GM19099 (cell line): ENCODE results near the gene TRIM27.

Source experiments
- POLR2A ChIP-seq: IDR thresholded peaks from 3 replicates; pipeline ENCODE4 v1.6.1; 2011; ENCODE audit warnings: low read depth; ENCODE audit not compliant: insufficient read length; ENCODE audit errors: extremely low read depth

Gene TRIM27

DNA sequence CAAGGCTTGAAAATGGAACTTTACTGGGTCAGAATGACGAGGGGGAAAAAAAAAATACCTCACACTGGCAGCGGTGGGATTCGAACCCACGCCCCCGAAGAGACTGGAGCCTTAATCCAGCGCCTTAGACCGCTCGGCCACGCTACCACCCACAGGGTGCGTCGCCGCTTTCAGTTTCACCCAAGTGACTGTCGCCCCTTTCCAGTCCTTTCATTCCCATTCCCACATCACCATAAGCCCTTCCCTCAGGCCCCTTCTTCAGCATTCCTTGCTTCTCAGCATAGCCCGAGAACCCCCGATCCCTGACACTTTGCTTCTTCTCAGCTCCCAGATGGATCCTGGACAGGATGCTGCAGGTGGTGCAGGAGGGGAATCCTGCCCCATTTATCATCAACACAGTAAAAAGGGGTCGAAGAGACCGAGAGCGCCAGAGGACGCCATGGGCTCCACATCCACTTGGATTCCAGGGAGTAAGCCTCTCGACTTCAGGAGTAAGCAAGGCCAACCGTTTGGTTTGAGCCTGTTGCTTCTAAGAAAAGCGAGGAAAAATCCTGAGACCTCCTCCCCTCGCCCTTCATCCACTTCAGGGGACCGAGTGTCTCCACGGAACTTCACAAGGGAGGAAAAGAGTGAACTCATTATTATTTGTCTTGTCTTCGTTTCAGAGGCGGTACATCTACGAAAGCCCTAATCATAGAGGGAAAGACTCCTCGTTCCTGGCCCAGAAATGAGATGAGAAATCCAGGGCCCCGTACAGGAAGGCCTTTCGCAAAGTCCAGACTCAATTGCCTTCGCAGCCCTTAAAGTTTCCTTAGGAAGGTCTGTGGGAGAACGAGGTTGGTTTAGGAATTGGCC lies 20.0 kb upstream of the TRIM27 start:
- TF ChIP-seq POLR2A, result no peak

DNA sequence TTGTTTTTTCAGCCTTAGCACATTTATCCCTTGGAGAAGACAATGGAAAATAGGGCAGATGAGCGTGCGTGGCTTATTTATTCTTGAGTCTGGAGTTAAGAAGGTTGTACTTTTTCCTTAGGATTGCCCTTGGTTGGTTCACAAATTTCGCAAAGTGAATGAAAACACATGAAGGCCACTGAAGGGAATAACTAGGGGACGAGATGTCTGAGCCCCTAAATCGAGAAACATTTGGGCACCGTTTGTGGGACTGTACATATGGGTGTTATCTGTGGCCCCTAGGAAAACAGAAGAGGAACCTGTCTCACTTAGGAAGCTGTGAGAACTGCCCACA lies 19.4 kb upstream of the TRIM27 start:
- TF ChIP-seq POLR2A, result no peak

DNA sequence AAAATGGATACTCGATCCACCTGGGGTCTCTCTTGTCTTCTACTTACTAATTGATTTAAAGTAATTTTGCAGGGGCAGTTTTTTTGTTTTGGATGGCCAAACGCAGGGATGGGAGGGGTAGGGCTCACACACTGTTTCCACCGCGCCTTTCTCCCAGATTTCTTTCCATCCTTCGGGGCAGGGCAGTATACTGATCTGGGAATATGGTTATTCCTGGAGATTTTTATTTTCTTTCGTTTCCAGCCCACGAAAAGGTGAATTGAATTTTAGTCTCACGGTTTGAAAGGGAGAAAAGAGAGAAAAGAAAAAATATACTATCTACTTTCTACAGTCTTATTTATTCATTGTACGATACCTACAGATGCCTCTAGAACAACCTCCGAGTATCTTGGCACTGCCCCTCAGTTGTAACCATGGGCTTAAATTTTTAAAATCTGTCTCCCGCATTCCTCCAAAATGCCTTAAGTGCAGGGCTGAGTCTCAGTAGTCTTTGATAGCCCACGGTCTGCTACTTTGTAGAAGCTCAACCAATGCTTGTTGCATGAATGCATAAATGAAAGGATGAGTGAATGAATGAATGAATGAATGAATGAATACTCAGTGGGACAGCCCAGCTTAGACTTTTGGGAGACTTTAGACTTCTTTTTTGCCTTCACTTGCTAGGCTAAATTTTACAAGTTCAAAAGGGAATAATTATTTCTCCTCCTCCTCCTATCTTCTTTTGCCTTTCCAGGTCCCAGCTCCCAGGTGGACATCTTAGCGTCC lies 18.1 kb upstream of the TRIM27 start:
- no peak for TF ChIP-seq POLR2A

DNA sequence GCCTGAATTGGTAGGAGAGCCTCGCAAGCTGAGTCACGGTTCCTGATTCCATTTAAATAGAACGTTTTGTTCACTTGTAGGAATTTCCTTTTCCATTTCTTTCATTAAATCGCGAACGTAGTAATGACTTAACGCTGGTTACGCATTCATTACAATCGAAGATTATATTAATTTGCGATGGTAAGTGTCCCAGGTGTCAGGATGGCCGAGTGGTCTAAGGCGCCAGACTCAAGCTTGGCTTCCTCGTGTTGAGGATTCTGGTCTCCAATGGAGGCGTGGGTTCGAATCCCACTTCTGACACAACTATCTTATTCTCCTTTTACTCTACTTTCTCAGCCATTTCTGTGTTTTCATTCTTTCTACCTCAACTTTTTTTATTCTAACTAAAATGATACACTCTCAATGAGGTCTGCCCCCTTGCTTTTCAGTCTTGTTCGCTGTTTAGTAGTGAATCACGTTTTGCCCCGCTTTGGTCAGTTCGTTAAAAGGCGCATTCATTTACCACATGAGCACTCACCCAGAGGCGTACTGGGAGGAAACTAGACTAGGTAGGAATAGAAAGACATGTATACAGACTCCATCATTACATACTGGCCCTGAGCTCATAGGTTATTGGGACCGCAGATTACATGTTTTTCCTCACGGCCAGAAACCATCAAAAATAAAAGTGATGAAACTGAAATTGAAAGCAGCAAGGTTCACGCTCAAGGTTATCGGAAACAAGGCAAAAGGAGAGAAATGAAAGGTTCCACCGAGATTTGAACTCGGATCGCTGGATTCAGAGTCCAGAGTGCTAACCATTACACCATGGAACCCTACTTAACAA lies 17.3 kb upstream of the TRIM27 start:
- no peak for TF ChIP-seq POLR2A

DNA sequence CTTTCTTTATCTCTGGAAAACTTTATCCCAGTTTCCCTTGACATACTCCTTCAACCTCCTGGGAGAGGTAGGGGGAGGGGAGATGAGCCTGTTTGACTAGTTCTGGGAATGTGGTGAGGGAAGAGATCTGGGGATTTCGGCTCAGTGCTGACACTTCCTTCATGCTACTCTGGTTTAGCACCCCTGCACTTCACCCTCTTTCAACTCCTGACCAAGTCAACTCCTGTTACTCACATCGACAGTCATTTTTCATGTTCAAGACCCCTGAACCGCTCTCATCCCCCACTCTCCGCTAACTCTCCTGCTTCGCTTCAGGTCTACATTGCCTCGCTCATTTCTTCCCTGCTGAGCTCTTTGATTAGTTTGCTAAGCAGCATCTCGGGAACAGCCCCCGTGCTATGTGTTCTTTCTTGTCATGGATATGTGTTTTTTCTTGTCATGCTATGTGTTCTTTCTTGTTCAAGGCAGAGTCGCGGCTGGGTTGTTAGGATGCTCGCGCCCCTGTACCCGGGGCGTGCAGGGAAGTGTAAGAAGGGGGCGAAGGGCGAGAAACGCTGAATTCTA lies 16.6 kb upstream of the TRIM27 start:
- no peak for TF ChIP-seq POLR2A

DNA sequence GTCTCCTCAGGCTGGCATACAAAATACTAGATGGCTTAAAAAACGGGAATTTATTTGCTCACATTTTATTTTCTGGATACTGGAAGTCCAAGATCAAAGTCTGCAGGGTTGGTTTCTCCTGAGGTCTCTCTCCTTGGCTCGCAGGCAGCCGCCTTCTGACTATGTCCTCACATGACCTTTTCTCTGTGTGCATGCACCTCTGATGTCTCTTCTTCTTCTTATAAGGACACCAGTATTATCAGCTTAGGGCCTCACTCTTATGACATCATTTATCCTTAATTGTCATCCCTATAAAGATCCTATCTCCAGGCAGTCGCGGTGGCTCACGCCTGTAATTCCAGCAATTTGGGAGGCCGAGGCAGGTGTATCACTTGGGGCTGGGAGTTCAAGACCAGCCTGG lies 9.3 kb upstream of the TRIM27 start:
- no peak for TF ChIP-seq POLR2A

DNA sequence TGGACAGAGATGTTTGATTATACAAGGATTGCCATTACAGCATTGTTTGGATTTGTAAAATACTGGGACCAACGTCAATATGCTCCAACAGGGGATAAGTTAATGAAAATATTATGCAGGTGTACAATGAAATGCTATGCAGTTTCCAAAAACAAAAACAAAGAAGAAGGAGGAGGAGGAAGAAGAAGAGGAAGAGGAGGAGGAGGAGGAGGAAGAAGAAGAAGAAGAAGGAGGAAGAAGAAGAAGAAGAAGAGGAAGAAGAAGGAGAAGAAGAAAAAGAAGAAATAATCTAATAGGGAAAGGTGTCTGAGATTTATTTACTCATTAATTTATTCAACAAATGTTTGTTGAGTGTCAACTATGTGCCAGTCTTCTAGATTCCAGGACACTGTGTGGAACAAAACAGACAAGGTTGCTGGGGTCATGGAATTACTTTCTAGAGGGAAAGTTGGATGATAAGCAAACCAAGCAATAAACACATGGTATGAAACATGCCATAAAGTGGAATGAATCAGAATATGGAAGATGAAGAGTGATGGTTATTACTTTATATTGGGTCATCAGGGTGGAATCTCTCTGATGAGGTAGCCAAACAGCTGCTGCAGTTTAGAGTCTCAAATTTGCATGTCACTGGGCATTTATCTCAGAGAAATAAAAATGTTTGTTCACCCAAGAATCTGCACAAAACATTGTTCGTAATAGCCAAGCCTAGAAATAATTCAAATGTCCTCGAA lies 6.3 kb upstream of the TRIM27 start:
- no peak for TF ChIP-seq POLR2A

DNA sequence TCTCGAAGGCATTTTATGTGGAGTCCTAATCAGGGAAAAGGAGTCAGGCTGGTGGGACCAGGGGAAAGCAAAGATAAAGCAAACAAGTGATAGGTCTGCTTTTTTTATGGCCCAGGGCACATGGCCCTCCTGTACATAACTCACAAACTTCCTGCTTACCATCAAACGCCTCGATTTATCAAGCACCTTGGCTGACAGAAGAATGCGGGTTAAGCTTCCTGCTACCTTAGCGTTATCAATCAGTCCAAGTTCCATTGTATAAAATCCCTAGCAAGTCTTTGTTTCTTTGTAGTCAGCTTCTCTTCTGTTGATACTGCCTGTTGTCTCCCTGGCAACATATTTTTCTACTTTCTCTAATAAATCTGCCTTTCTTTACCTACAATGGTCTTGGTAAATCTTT lies 4.1 kb upstream of the TRIM27 start:
- TF ChIP-seq POLR2A, result no peak

DNA sequence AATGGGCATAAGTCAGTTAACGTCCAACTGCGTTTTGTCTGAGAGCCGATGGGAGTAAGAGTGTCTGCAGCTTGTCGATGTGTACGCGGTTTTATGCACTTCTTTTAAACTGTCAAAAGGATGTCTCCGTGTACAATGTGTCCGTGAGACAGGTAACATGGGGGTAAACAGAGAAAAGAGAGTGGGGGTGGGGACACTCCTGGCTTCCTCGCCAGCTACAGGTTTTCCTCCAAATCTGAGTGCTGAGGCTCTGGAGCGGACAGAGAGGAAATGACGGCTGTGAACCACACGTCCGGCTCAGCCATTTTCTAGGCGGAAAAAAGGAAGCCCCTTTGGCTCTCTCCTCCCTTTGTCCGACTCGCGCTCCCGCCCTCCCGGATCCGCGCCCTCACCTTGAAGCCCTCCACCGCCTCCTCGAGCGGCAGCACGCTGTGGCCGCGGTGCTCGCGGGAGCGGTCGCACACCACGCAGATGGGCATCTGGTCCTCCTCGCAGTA lies 916 bp downstream of the TRIM27 start:
- peak; percentile 39 for TF ChIP-seq POLR2A

DNA sequence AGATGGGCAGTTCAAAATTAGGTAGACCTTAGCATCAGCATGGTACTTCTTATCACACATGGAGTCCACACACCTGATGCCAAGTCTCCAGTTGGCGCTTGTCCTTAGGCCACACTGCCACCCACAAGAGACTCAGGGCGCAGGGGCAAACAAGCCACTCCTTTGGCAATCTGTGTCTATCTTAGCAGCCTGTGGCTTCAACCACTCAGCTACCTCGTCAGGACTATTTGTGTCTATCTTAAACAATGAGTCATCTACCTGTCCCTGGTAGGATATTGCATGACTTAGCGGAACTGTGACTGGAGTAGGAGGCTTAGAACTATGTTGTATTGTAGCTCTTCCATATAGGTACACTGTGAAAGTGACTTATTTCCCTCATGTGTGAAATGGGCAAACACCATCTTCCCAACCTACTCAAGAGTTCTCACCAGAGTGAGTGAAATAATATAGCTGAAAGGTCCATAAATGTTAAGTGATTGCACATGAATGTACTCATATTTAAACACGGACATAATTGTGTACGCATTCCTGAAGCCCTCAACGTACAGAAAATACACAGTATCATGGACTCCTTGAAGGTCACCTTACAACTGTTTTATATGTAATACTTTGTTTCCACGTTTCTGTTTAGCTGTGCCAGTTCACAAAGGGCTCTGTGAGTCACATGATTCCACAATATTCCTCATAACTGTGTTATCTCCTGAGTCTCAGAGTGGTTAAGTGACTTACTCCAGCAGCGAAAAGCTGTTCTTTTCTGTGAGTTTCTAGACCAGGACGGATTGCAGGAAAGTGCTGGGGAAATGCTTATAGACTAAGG lies 1.6 kb downstream of the TRIM27 start:
- TF ChIP-seq POLR2A, result no peak

DNA sequence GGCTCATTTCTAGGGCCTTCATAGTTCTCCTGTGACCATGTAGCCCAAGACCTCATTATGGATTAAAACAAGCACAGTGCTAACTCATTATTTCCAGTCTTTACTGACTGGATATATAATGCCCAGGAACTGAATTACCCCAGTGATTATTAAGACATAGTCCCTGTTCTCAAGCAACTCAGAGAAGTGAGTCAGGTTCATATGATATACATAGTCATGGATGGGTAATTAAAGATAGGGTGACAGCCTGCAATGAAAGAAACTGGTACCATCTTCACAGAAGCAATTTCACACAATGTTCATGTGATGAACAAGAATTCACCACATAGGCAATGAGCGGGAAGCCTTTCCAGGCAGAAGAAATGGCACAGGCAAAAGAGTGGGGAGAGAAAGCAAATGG lies 3.5 kb downstream of the TRIM27 start:
- TF ChIP-seq POLR2A, result no peak

DNA sequence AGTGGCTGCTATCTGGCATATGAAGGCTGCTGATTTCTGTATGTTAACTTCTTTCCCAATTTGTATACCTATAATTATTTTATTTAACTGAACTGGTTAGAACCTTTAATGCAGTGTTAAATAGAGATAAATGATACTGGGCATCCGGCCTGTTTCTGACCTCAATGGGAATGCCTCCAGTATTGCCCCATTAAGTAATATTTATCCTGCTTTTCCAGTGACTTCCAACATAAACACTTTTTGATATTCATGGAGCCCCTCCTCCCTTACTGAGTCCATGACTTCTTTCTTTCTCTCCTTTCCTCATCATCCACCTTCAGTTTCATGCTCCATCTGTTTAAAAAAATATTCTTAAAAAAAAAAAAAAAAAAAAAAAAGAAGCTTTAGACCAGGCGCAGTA lies 8.8 kb downstream of the TRIM27 start:
- no peak for TF ChIP-seq POLR2A

DNA sequence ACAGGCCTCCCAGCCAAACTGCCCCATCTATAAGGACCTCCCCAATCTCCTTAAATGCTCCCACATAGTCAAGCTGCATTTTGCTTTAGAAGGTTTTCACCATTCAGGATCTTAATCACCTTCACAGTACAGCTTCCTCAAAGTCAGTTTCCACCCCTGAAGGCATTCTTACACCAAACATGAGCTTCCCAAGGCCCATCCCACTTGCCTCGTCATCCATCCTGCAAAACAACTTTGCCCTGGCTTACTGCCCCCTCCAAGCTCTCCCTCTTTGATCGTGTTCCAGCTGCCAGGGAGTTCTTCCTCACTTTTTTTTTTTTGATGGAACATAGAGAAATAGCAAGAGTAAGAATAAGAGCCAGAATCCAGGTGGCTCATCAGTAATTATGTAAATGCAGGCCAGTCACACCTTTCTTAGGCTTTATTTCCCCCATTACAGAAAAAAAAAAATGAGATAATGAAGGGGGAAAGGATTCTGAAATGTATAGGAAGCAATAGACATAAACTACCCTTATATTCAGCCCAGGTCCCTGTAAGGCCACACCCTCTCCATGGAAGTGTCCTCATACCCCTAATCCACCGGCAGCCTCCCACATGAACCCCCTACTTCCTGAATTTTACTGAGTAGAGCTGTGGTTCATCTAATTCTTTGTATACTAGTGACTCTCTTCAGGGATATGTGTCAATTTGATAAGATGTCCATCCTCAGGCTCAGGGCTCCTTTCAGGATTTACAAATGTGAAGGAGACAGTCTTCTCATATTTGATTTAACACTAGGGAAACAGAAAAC lies 12.7 kb downstream of the TRIM27 start:
- no peak for TF ChIP-seq POLR2A
